ENCODE measurements around the gene ANO10. TPM values are rescaled to one million over a fixed set of nuclear protein-coding genes. Genes with fewer than 3 reads are reported as not detected.

The ANO10 gene
- total and polyA plus RNA-seq, 5 donors from 2014 or later = 5.3 to 9.8 (median 6.5) TPM

GRCh38 chr3:43448098-43448497 is 173.7 kb downstream of the ANO10 start:
- Histone ChIP-seq H3K36me3 (ENCODE audit: control insufficient read depth, insufficient read depth, low read length) (no peaks in the 10 kb centered on the region), H3K9me3 (ENCODE audit: control insufficient read depth in 2 of 2, low read length in 2 of 2) (no peaks in the 10 kb centered on the region), H3K27me3 (ENCODE audit: control insufficient read depth, insufficient read depth, low read length) (no peaks in the 10 kb centered on the region), H3K4me1 (ENCODE audit: control insufficient read depth, insufficient read depth, low read length, poor library complexity, severe bottlenecking) (no peaks in the 10 kb centered on the region), H3K27ac (ENCODE audit: insufficient read depth, low read length, poor library complexity, severe bottlenecking) (no peak overlapping the region), H3K4me3 (ENCODE audit: low read depth, low read length) (no peak overlapping the region)
- Mint-ChIP-seq H3K9me3 (peaks cover 0 to 1% (median 0%) of the 10 kb centered on the region in 7 donors), H3K4me3 (no peak overlapping the region), H3K4me1 (peaks cover 0 to 9% (median 4%) of the 10 kb centered on the region in 4 donors), H3K36me3 (no peaks in the 10 kb centered on the region), H3K27me3 (no peaks in the 10 kb centered on the region), H3K27ac (no peak overlapping the region)
- ATAC-seq (ENCODE audit: low read depth in 2 of 2) = no peak
- no peak for DNase-seq

- Histone ChIP-seq H3K4me1 (ENCODE audit: control insufficient read depth, insufficient read depth, low read length, poor library complexity, severe bottlenecking) (no peaks in the 10 kb centered on the region), H3K4me3 (ENCODE audit: low read depth, low read length) (no peak overlapping the region), H3K36me3 (ENCODE audit: control insufficient read depth, insufficient read depth, low read length) (no peaks in the 10 kb centered on the region), H3K27me3 (ENCODE audit: control insufficient read depth, insufficient read depth, low read length) (no peaks in the 10 kb centered on the region), H3K9me3 (ENCODE audit: control insufficient read depth in 2 of 2, low read length in 2 of 2) (no peaks in the 10 kb centered on the region), H3K27ac (ENCODE audit: insufficient read depth, low read length, poor library complexity, severe bottlenecking) (no peak overlapping the region)
- Mint-ChIP-seq H3K36me3 (no peaks in the 10 kb centered on the region), H3K27me3 (no peaks in the 10 kb centered on the region), H3K27ac (peak overlapping the region in 2 of 3 donors; percentile 31 to 44), H3K9me3 (peaks cover 0 to 1% (median 0%) of the 10 kb centered on the region in 7 donors), H3K4me1 (peaks cover 3 to 16% (median 8%) of the 10 kb centered on the region in 4 donors), H3K4me3 (no peak overlapping the region)
- DNase-seq = no peak
- ATAC-seq (ENCODE audit: low read depth in 2 of 2) = no peak
These were observed 176.0 kb downstream of the ANO10 start for GRCh38 chr3:43445820-43446219.

- H3K27me3 Mint-ChIP-seq = no peaks in the 10 kb centered on the region
- Histone ChIP-seq H3K4me1 (ENCODE audit: control insufficient read depth, insufficient read depth, low read length, poor library complexity, severe bottlenecking) (no peaks in the 10 kb centered on the region), H3K4me3 (ENCODE audit: low read depth, low read length) (no peak overlapping the region), H3K36me3 (ENCODE audit: control insufficient read depth, insufficient read depth, low read length) (no peaks in the 10 kb centered on the region), H3K9me3 (ENCODE audit: control insufficient read depth in 2 of 2, low read length in 2 of 2) (no peaks in the 10 kb centered on the region), H3K27me3 (ENCODE audit: control insufficient read depth, insufficient read depth, low read length) (no peaks in the 10 kb centered on the region), H3K27ac (ENCODE audit: insufficient read depth, low read length, poor library complexity, severe bottlenecking) (no peak overlapping the region)
- H3K4me3 Mint-ChIP-seq = no peak overlapping the region
- DNase-seq (no peak), ATAC-seq (ENCODE audit: low read depth in 2 of 2) (no peak)
- H3K9me3 Mint-ChIP-seq = peaks cover 0 to 6% (median 1%) of the 10 kb centered on the region in 7 donors
- H3K4me1 Mint-ChIP-seq = peaks cover 6 to 25% (median 11%) of the 10 kb centered on the region in 4 donors
- H3K36me3 Mint-ChIP-seq = peaks cover 6% of the 10 kb centered on the region
- peak overlapping the region in 2 of 3 donors; percentile 3 to 34 for H3K27ac Mint-ChIP-seq
These were observed 178.9 kb downstream of the ANO10 start for GRCh38 chr3:43442872-43443395.

GRCh38 chr3:43436507-43437140 is 185.2 kb downstream of the ANO10 start:
- peaks cover 0 to 6% (median 2%) of the 10 kb centered on the region in 7 donors for H3K9me3 Mint-ChIP-seq
- ATAC-seq (ENCODE audit: low read depth in 2 of 2) (no peak), DNase-seq (no peak)
- H3K9me3 ChIP-seq (ENCODE audit: control insufficient read depth in 2 of 2, low read length in 2 of 2) = no peaks in the 10 kb centered on the region
- no peaks in the 10 kb centered on the region for H3K4me1 ChIP-seq (ENCODE audit: control insufficient read depth, insufficient read depth, low read length, poor library complexity, severe bottlenecking)
- H3K27me3 Mint-ChIP-seq = no peaks in the 10 kb centered on the region
- H3K27ac ChIP-seq (ENCODE audit: insufficient read depth, low read length, poor library complexity, severe bottlenecking) = no peak overlapping the region
- H3K27ac Mint-ChIP-seq = peak overlapping the region in 1 of 3 donors; percentile 30
- H3K27me3 ChIP-seq (ENCODE audit: control insufficient read depth, insufficient read depth, low read length) = no peaks in the 10 kb centered on the region
- no peaks in the 10 kb centered on the region for H3K36me3 ChIP-seq (ENCODE audit: control insufficient read depth, insufficient read depth, low read length)
- no peak overlapping the region for H3K4me3 ChIP-seq (ENCODE audit: low read depth, low read length)
- peaks cover 5 to 18% (median 10%) of the 10 kb centered on the region in 4 donors for H3K4me1 Mint-ChIP-seq
- peaks cover 12% of the 10 kb centered on the region for H3K36me3 Mint-ChIP-seq
- H3K4me3 Mint-ChIP-seq = no peak overlapping the region

- peaks cover 16% of the 10 kb centered on the region for H3K36me3 Mint-ChIP-seq
- no peak overlapping the region for H3K4me3 ChIP-seq (ENCODE audit: low read depth, low read length)
- no peak overlapping the region for H3K27ac ChIP-seq (ENCODE audit: insufficient read depth, low read length, poor library complexity, severe bottlenecking)
- ATAC-seq (ENCODE audit: low read depth in 2 of 2) (no peak), DNase-seq (no peak)
- H3K27me3 ChIP-seq (ENCODE audit: control insufficient read depth, insufficient read depth, low read length) = no peaks in the 10 kb centered on the region
- no peak overlapping the region for H3K27ac Mint-ChIP-seq
- H3K4me1 Mint-ChIP-seq = peaks cover 1 to 10% (median 6%) of the 10 kb centered on the region in 4 donors
- H3K4me1 ChIP-seq (ENCODE audit: control insufficient read depth, insufficient read depth, low read length, poor library complexity, severe bottlenecking) = no peaks in the 10 kb centered on the region
- peaks cover 0 to 6% (median 2%) of the 10 kb centered on the region in 7 donors for H3K9me3 Mint-ChIP-seq
- no peaks in the 10 kb centered on the region for H3K9me3 ChIP-seq (ENCODE audit: control insufficient read depth in 2 of 2, low read length in 2 of 2)
- no peaks in the 10 kb centered on the region for H3K27me3 Mint-ChIP-seq
- H3K4me3 Mint-ChIP-seq = no peak overlapping the region
- H3K36me3 ChIP-seq (ENCODE audit: control insufficient read depth, insufficient read depth, low read length) = no peaks in the 10 kb centered on the region
These were observed 186.1 kb downstream of the ANO10 start for GRCh38 chr3:43435706-43436105.

GRCh38 chr3:43434431-43434830 is 187.4 kb downstream of the ANO10 start:
- ATAC-seq (ENCODE audit: low read depth in 2 of 2) (no peak), DNase-seq (no peak)

GRCh38 chr3:43432462-43432861 is 189.3 kb downstream of the ANO10 start:
- ATAC-seq (ENCODE audit: low read depth in 2 of 2) (no peak), DNase-seq (no peak)
- Mint-ChIP-seq H3K27me3 (no peaks in the 10 kb centered on the region), H3K27ac (no peak overlapping the region), H3K9me3 (no peaks in the 10 kb centered on the region), H3K4me1 (peaks cover 0 to 2% (median under 1%) of the 10 kb centered on the region in 4 donors), H3K36me3 (peaks cover 7% of the 10 kb centered on the region), H3K4me3 (no peak overlapping the region)
- Histone ChIP-seq H3K27me3 (ENCODE audit: control insufficient read depth, insufficient read depth, low read length) (no peaks in the 10 kb centered on the region), H3K4me3 (ENCODE audit: low read depth, low read length) (no peak overlapping the region), H3K36me3 (ENCODE audit: control insufficient read depth, insufficient read depth, low read length) (no peaks in the 10 kb centered on the region), H3K9me3 (ENCODE audit: control insufficient read depth in 2 of 2, low read length in 2 of 2) (no peaks in the 10 kb centered on the region), H3K27ac (ENCODE audit: insufficient read depth, low read length, poor library complexity, severe bottlenecking) (no peak overlapping the region), H3K4me1 (ENCODE audit: control insufficient read depth, insufficient read depth, low read length, poor library complexity, severe bottlenecking) (no peaks in the 10 kb centered on the region)

More at GRCh38 chr3:43434431-43434830, 187.4 kb downstream of the ANO10 start:
- H3K27ac Mint-ChIP-seq = peak overlapping the region in 1 of 3 donors; percentile 47
- no peaks in the 10 kb centered on the region for H3K9me3 ChIP-seq (ENCODE audit: control insufficient read depth in 2 of 2, low read length in 2 of 2)
- no peaks in the 10 kb centered on the region for H3K27me3 Mint-ChIP-seq
- no peak overlapping the region for H3K4me3 Mint-ChIP-seq
- no peaks in the 10 kb centered on the region for H3K27me3 ChIP-seq (ENCODE audit: control insufficient read depth, insufficient read depth, low read length)
- no peak overlapping the region for H3K4me3 ChIP-seq (ENCODE audit: low read depth, low read length)
- no peaks in the 10 kb centered on the region for H3K36me3 ChIP-seq (ENCODE audit: control insufficient read depth, insufficient read depth, low read length)
- H3K9me3 Mint-ChIP-seq = peaks cover 0 to 6% (median 0%) of the 10 kb centered on the region in 7 donors
- H3K4me1 Mint-ChIP-seq = peaks cover 0 to 2% (median under 1%) of the 10 kb centered on the region in 4 donors
- H3K36me3 Mint-ChIP-seq = peaks cover 11% of the 10 kb centered on the region
- no peak overlapping the region for H3K27ac ChIP-seq (ENCODE audit: insufficient read depth, low read length, poor library complexity, severe bottlenecking)
- no peaks in the 10 kb centered on the region for H3K4me1 ChIP-seq (ENCODE audit: control insufficient read depth, insufficient read depth, low read length, poor library complexity, severe bottlenecking)

- Histone ChIP-seq H3K4me3 (ENCODE audit: low read depth, low read length) (no peak overlapping the region), H3K27me3 (ENCODE audit: control insufficient read depth, insufficient read depth, low read length) (no peaks in the 10 kb centered on the region), H3K27ac (ENCODE audit: insufficient read depth, low read length, poor library complexity, severe bottlenecking) (no peak overlapping the region), H3K4me1 (ENCODE audit: control insufficient read depth, insufficient read depth, low read length, poor library complexity, severe bottlenecking) (no peaks in the 10 kb centered on the region), H3K36me3 (ENCODE audit: control insufficient read depth, insufficient read depth, low read length) (no peaks in the 10 kb centered on the region), H3K9me3 (ENCODE audit: control insufficient read depth in 2 of 2, low read length in 2 of 2) (peaks cover 0 to 7% of the 10 kb centered on the region in 2 experiments)
- no peak overlapping the region for H3K4me3 Mint-ChIP-seq
- H3K9me3 Mint-ChIP-seq = peaks cover 0 to 13% (median 1%) of the 10 kb centered on the region in 7 donors
- DNase-seq (no peak), ATAC-seq (ENCODE audit: low read depth in 2 of 2) (no peak)
- no peak overlapping the region for H3K27ac Mint-ChIP-seq
- H3K36me3 Mint-ChIP-seq = peaks cover 18% of the 10 kb centered on the region
- no peaks in the 10 kb centered on the region for H3K4me1 Mint-ChIP-seq
- H3K27me3 Mint-ChIP-seq = no peaks in the 10 kb centered on the region
These were observed 195.4 kb downstream of the ANO10 start for GRCh38 chr3:43426388-43426787.

Data from CD4-positive, CD25-positive, alpha-beta regulatory T cell (primary cell).